ENCODE data around the gene PLCD1.
"Not testable (repeated sequence)": the region's sequence is repeated elsewhere in the genome, so short reads cannot be mapped to it uniquely, and the experiment has no call there.

Gene PLCD1

GRCh38 chr3:38029400-38030125 lies at the start of gene PLCD1:
Gene PLCD1, minus strand, starts transcription at chr3:38029642. Its CDS starts 103 bp downstream, at chr3:38029539.
- peak; percentile 61 for DNase-seq

DNA sequence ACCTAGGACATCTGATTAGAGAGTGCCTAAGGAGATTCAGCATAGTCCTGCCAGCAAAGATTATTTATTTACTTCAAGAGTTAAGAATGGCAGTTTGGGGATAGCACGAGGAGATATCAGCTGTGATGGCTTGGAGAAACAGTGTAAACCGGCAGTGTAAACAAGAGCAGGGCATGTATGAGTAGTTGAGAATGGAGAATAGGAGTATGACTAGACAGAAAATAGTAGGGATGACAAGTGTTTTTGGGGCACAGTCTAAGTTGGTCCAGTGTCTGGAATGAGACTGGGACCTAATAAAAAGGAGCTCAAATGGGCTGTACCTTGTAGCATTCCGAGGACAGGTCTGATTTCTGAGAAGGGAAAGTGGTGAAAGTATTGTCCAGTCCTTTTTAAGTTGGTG lies 47.6 kb upstream of the PLCD1 start:
- not testable (repeated sequence) for DNase-seq

GRCh38 chr3:38070013-38070412 lies 40.6 kb upstream of the PLCD1 start:
- no peak for DNase-seq

DNA sequence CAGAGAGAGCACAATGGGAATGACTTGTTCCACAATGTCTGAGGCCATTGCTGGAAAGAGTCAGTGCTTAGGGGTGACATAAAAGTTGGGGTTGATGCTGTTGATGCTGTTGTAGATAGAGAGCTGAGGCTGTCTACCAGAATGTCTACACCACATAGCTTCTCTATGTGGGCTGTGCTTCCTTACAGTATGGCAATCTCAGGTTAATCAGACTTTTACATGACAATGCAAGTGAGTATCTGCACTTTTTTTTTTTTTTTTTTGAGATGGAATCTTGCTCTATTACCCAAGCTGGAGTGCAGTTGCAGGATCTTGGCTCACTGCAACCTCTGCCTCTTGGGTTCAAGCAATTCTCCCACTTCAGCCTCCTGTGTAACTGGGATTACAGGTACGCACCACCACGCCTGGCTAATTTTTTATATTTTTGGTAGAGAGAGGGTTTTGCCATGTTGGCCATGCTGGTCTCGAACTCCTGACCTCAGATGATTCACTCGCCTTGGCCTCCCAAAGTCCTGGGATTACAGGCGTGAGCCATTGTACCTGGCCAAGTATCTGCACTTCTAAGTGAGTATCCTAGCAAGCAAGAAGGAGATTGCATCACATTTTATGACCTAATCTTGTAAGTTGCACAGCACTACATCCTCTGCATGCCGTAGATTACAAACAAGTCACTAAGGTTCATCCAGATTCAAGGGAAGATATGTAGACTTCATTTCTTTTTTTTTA lies 38.2 kb upstream of the PLCD1 start:
- no peak for DNase-seq

GRCh38 chr3:38064453-38064852 lies 35.0 kb upstream of the PLCD1 start:
- not testable (repeated sequence) for DNase-seq

DNA sequence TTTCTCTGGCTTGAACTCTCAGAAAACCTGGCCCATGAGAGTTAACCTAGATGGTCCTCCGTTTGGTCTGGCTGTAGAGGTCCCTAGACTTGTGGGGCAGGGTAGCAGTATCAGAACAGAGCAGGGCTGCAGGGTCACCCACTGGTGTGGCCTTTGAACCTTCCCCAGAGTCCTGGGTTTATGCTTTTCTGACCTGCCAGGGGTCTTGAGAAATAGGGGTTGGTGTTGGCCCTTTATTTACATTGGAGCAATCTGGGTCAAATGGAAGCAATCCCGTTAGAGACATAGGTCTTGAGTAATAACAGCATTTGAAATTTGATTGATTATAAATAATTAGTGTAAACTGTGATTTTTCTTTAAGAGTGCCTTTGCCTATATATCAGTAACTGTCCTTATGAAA lies 33.4 kb upstream of the PLCD1 start:
- DNase-seq = no peak

GRCh38 chr3:38059591-38059990 lies 30.1 kb upstream of the PLCD1 start:
- no peak for DNase-seq

- DNase-seq = no peak
Measured at GRCh38 chr3:38059148-38059547, 29.7 kb upstream of the PLCD1 start.

DNA sequence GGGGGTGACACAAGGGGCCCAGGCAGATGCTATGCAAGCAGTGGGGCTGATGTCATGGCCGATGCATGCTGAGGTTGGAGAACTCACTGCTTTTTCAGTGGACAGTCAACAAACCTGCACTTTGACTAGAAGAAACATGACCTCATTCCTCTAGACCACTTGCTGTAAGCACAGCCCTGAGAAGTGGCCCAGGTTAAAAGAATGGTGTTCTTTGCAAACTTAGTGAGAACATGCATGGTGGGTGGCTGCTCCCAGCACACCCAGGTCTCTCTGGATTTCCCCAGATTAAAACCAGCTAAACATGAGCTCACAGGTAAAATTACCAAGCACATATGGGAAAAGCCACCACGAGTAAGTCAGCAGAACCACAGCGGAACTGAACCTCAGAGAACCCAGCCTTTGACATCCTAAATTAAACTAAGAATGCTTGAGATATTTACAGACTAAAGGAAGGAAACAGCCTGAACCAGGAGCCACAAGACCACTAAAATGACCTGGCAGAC lies 25.1 kb upstream of the PLCD1 start:
- no peak for DNase-seq

DNA sequence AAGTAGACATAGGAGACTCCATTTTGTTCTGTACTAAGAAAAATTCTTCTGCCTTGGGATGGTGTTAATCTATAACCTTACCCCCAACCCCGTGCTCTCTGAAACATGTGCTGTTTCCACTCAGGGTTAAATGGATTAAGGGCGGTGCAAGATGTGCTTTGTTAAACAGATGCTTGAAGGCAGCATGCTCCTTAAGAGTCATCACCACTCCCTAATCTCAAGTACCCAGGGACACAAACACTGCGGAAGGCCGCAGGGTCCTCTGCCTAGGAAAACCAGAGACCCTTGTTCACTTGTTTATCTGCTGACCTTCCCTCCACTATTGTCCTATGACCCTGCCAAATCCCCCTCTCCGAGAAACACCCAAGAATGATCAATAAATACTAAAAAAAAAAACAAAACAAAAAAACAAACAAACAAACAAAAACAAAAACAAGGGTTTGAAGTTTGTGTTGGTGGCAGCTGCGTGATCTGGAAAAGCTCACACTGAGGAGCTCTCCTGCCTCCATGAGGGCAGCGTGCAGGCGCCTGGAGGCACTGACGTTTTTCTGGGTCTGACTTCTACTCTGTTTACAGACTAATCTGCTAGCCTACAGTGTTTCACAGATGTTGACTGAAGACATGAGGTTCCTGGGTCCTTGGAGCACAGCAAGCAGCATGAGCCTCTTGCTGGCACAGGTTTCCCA lies 24.5 kb upstream of the PLCD1 start:
- not testable (repeated sequence) for DNase-seq

DNA sequence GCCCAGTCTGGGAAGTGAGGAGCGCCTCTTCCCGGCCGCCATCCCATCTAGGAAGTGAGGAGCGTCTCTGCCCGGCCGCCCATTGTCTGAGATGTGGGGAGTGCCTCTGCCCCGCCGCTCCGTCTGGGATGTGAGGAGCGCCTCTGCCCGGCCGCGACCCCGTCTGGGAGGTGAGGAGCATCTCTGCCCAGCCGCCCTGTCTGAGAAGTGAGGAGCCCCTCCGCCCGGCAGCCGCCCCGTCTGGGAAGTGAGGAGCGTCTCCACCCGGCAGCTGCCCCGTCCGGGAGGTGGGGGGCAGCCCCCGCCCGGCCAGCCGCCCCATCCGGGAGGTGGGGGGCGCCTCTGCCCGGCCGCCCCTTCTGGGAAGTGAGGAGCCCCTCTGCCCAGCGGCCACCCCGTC lies 23.8 kb upstream of the PLCD1 start:
- DNase-seq = not testable (repeated sequence)

DNA sequence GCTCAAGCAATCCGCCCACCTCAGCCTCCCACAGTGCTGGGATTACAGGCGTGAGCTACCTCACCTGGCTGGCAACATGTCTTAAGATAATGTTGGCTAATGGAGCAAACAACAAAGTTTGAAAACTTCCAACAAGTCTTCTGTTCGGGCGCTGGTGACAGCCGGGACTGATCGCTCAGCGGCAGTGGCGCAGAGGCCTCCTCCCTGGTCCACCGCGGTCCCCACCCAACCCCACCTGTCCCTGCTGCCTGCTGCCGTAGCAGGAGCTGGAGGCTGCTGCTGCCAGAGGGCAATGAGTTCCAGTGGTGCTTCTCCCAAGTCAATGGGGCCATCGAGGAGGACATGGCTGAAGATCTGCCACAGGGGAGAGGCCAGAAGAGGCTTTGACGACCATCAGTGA lies 21.7 kb upstream of the PLCD1 start:
- no peak for DNase-seq

DNA sequence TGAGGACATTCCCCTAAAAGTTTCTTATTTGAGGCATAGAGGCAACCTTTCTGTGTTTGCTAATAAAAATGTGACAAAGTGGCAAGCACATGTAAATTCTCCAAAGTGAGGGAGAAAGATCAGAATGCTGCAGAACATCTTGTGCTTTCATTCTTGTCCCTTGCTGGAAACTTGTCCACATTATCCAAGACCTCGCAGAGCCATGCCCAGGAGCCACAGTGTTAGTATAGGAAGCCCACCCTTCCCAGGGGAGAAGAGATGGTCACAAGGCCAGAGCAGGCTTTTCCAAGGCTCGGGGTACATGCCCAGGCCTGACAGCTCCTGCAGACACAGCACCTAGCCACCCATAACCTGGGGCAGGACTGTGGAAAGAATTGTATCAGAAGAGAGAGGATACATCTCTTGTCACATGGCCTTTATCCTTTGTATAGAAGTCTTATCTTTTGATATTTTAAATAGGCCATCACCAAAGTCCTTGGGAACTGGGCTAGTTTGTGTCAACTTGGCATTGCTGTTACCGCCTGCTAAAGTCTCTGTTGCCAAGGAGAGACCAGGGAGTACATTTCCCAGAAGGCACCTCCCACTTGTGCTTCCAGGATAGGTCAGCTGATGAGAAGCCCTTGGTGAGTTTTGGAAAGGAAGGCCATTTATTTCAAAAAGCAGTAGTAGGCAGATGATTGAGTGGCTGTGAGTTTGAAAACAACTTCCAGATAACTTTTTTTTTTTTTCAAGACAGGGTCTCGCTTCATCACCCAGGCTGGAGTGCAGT lies 20.1 kb upstream of the PLCD1 start:
- DNase-seq = no peak

DNA sequence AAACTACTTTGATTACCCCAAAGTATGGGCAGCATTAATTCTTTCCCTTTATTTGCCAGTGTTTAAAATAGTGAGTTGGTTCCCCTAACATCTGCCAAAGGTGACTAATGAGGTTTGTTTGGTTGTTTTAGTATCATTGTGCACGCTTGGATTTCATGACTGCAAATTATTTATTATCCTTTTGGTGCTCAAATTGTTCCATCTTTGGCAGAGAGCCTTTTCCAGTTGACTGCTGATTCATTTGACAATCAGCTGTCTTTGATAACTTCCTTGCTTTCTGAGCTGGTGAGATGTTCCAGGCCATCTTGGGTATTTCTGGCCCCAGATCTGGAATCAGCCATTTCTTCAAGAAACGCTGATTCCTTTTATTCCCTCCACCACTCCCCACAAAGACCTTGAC lies 18.5 kb upstream of the PLCD1 start:
- no peak for DNase-seq

DNA sequence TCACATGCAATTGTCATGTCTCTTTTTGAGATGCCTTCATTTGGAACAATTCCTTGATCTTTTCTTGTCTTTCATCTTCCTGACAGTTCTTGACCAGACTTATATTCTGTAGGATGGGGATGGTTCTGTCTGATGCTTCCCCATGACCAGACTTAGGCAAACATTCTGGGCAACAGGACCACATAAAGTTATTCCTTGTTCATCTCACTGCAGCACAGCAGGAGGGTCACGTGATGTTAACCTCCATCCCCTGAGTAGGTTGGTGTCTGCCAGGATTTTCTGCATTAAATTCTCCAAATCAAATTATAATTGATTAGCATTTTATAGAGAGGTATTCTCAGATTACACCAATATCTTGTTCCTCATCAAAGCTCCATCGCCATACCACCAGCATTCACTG lies 17.4 kb upstream of the PLCD1 start:
- no peak for DNase-seq

GRCh38 chr3:38046027-38046426 lies 16.6 kb upstream of the PLCD1 start:
- DNase-seq = no peak

GRCh38 chr3:38043486-38043885 lies 14.0 kb upstream of the PLCD1 start:
- no peak for DNase-seq

- DNase-seq = no peak
Measured at GRCh38 chr3:38040401-38040800, 11.0 kb upstream of the PLCD1 start.

DNA sequence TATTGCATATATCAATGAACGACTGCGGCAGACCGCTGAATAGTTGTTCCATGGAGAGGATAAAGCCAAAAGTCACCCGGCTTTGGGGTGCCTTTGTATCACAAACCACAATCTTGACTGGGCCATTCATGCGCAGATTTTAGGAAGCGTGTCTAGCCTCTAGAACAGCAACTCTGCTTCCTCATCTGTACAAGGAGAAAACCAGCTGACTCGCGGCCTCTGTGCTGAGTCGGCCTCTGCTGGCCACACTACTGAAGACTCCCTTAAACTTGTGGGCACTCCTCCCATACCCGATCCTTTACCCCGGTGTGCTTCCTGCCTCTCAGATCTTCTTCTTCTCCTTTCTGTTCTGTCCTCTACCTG lies 10.4 kb upstream of the PLCD1 start:
- peak; percentile 75 for DNase-seq

DNA sequence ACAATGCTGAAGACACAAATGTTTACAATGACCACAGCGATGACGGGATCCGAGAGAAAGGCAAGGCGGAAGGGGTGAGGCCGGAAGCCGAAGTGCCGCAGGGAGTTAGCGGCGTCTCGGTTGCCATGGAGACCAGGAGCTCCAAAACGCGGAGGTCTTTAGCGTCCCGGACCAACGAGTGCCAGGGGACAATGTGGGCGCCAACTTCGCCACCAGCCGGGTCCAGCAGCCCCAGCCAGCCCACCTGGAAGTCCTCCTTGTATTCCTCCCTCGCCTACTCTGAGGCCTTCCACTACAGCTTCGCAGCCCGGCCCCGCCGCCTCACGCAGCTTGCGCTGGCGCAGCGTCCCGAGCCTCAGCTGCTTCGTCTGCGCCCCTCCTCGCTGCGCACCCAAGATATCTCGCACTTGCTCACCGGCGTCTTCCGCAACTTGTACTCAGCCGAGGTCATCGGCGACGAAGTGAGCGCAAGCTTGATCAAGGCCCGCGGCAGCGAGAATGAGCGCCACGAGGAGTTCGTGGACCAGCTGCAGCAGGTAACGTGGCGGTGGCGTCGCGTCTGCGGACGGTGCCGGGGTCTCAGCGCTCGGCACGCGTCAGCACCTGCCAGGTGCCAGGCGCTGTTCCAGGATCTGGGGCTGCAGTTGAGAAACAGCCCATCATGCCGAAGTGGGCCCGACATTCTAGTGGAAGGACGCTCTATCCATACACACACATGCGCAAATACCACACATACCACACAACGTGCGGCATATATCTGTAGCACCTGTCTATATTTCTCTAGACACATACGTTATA lies 9.9 kb upstream of the PLCD1 start, which contains the start of gene DLEC1:
Gene DLEC1 (plus strand): TSS at position 108 of the 798 bp plus-strand sequence. CDS start 18 bp downstream, at position 126.
- DNase-seq = peak; percentile 87

GRCh38 chr3:38038447-38038911 lies 9.0 kb upstream of the PLCD1 start:
- DNase-seq = peak; percentile 40

DNA sequence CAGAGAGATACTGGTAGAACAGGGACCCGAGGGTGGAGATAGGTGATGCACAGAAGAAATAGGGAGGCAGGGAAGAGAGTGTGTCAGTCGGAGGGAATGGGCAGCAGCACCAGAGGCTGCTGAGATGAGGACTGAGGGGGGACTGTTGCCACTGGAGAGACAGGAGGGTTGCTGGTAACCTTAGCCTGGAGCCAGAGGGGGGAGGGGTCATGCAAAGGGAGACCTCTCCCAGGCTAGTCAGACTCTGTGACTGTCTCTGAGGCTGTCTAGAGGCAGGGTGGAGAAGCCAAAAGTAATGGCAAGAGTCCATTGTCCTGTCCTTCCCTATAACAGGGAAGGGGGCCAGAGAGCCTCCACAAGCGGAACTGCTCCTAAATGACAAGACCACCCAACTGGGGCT lies 7.5 kb upstream of the PLCD1 start:
- DNase-seq = no peak
